ENCODE data around the gene TAF11L2. TPM values are rescaled to one million over a fixed set of nuclear protein-coding genes. Genes with fewer than 3 reads are reported as not detected.
"Not testable (repeated sequence)": the region's sequence is repeated elsewhere in the genome, so short reads cannot be mapped to it uniquely, and the experiment has no call there.

The TAF11L2 gene
- total and polyA plus RNA-seq, 2 of the 4 experiments (the other 2 are of a cell fraction), result not detected

- Histone ChIP-seq H2BK15ac (ENCODE audit: low read depth, low read length) (no peak overlapping the region), H3K23ac (ENCODE audit: low read depth, low read length) (no peak overlapping the region), H4K5ac (ENCODE audit: low read depth, low read length) (no peak overlapping the region), H3K27ac (ENCODE audit: insufficient read depth, low read length) (no peak overlapping the region), H2BK120ac (ENCODE audit: low read depth, low read length) (no peak overlapping the region), H3K14ac (replicated peaks; ENCODE audit: low read depth, low read length) (no peak overlapping the region), H3K9me3 (ENCODE audit: control insufficient read depth, insufficient read depth, low read length) (0 out of 2 replicates have a peak, but pooled peaks cover 2% of the 10 kb centered on the region), H3K56ac (ENCODE audit: extremely low read depth, insufficient read depth, low read length) (no peak overlapping the region), H4K20me1 (ENCODE audit: insufficient read depth, low read length) (no peaks in the 10 kb centered on the region), H3K18ac (ENCODE audit: low read depth, low read length) (no peak overlapping the region), H3K27me3 (ENCODE audit: control insufficient read depth, insufficient read depth, low read length) (no peaks in the 10 kb centered on the region; the same call in none of the 2 replicates), H3K36me3 (ENCODE audit: control insufficient read depth, insufficient read depth, low read length) (no peaks in the 10 kb centered on the region), H3K79me1 (ENCODE audit: low read depth in 1 of 2, low read length in 2 of 2) (no peaks in the 10 kb centered on the region), H2AK9ac (replicated peaks; ENCODE audit: low read depth, low read length, poor library complexity) (no peak overlapping the region), H3K4me3 (ENCODE audit: insufficient read depth, low read depth, low read length) (no peak overlapping the region), H3K4me1 (ENCODE audit: control insufficient read depth, insufficient read depth, low read length) (no peaks in the 10 kb centered on the region), H3K9ac (ENCODE audit: low read depth, low read length) (no peak overlapping the region), H3K4ac (ENCODE audit: low read depth, low read length) (no peak overlapping the region), H3K9me1 (ENCODE audit: insufficient read depth, low read length) (no peaks in the 10 kb centered on the region), H2BK5ac (ENCODE audit: low read depth, low read length, poor library complexity, severe bottlenecking) (no peak overlapping the region), H2AK5ac (ENCODE audit: low read depth, low read length) (no peak overlapping the region), H2AFZ (replicated peaks; ENCODE audit: low read length, poor library complexity) (no peak overlapping the region), H4K91ac (ENCODE audit: insufficient read depth, low read depth, low read length) (no peak overlapping the region), H2BK20ac (ENCODE audit: low read depth, low read length) (no peak overlapping the region), H4K8ac (ENCODE audit: low read depth in 2 of 2, low read length in 2 of 2) (no peak overlapping the region), H3K4me2 (ENCODE audit: low read depth, low read length) (no peak overlapping the region)
- no peak for DNase-seq
- TF ChIP-seq USF2 (IDR thresholded peaks at IDR 0.05; ENCODE audit: low read depth, low read length) (no peak), FOS (IDR thresholded peaks at IDR 0.05; ENCODE audit: low read depth, low read length) (no peak), SMC3 (IDR thresholded peaks at IDR 0.05; ENCODE audit: low read depth, low read length) (no peak)
- in situ Hi-C loops (cut with MboI; ENCODE audit: low sequenced_read_pairs) (no loop called here), intact Hi-C loops (cut with micrococcal nuclease) (no loop called here), dilution Hi-C loops (cut with HindIII; ENCODE audit: low sequenced_read_pairs, unreplicated experiment) (no loop called here)
- no peak for ATAC-seq (ENCODE audit: low read depth)
- ChIA-PET POLR2A (ENCODE audit: unreplicated experiment) (no interaction called here), CTCF (no interaction called here)
- no TSS peak for BruUV-seq (replicated peaks)
These were observed 28.0 kb upstream of the TAF11L2 start for GRCh38 chr5:17470064-17470463.

GRCh38 chr5:17475064-17475463, 23.0 kb upstream of the TAF11L2 start:
- H3K27me3 ChIP-seq (ENCODE audit: control insufficient read depth, insufficient read depth, low read length); H2AFZ ChIP-seq (replicated peaks; ENCODE audit: low read length, poor library complexity); H4K8ac ChIP-seq (ENCODE audit: low read depth in 2 of 2, low read length in 2 of 2); H3K79me1 ChIP-seq (ENCODE audit: low read depth in 1 of 2, low read length in 2 of 2); H2BK120ac ChIP-seq (ENCODE audit: low read depth, low read length); H4K5ac ChIP-seq (ENCODE audit: low read depth, low read length); CTCF ChIA-PET; H2AK9ac ChIP-seq (replicated peaks; ENCODE audit: low read depth, low read length, poor library complexity); POLR2A ChIA-PET (ENCODE audit: unreplicated experiment); H3K9me3 ChIP-seq (ENCODE audit: control insufficient read depth, insufficient read depth, low read length); H2BK5ac ChIP-seq (ENCODE audit: low read depth, low read length, poor library complexity, severe bottlenecking); ATAC-seq (ENCODE audit: low read depth); H3K18ac ChIP-seq (ENCODE audit: low read depth, low read length); H3K4me3 ChIP-seq (ENCODE audit: insufficient read depth, low read depth, low read length); H3K4ac ChIP-seq (ENCODE audit: low read depth, low read length); H4K91ac ChIP-seq (ENCODE audit: insufficient read depth, low read depth, low read length); H3K27ac ChIP-seq (ENCODE audit: insufficient read depth, low read length); H3K23ac ChIP-seq (ENCODE audit: low read depth, low read length); H3K9me1 ChIP-seq (ENCODE audit: insufficient read depth, low read length); intact Hi-C loops (cut with micrococcal nuclease); H3K9ac ChIP-seq (ENCODE audit: low read depth, low read length); dilution Hi-C loops (cut with HindIII; ENCODE audit: low sequenced_read_pairs, unreplicated experiment); H3K4me2 ChIP-seq (ENCODE audit: low read depth, low read length); H3K36me3 ChIP-seq (ENCODE audit: control insufficient read depth, insufficient read depth, low read length); H3K14ac ChIP-seq (replicated peaks; ENCODE audit: low read depth, low read length); DNase-seq; H4K20me1 ChIP-seq (ENCODE audit: insufficient read depth, low read length); H2AK5ac ChIP-seq (ENCODE audit: low read depth, low read length); in situ Hi-C loops (cut with MboI; ENCODE audit: low sequenced_read_pairs); H3K56ac ChIP-seq (ENCODE audit: extremely low read depth, insufficient read depth, low read length); BruUV-seq (replicated peaks); H2BK15ac ChIP-seq (ENCODE audit: low read depth, low read length); H2BK20ac ChIP-seq (ENCODE audit: low read depth, low read length); H3K4me1 ChIP-seq (ENCODE audit: control insufficient read depth, insufficient read depth, low read length): not testable (repeated sequence)

Measured in IMR-90 (cell line).